Islet of Langerhans (tissue), 1 donor: ENCODE measurements around the gene SMKR1.
"Not testable (repeated sequence)": the region's sequence is repeated elsewhere in the genome, so short reads cannot be mapped to it uniquely, and the experiment has no call there.

Experiments used
- FAIRE-seq: peaks from one replicate; lab custom pipeline; 2011; peaks lifted over from hg19 to GRCh38; lab: Jason Lieb, UNC

Gene SMKR1

DNA sequence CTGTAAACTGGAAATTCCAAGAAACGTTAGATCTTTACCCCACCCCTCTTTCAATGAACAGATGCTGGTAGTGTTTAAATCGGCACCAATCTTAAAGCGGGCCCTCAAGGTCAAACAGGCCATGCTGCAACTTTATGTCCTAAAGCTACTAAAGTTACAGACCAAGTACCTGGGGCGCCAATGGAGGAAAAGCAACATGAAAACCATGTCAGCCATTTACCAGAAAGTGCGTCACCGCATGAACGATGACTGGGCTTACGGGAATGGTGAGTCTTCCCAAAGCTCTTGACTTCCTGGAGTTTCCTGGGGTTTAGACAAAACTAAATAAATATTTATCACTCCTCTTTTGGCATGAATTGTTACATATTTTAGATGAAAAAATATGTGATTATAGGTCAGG, 19.6 kb upstream of the SMKR1 start:
- FAIRE-seq = no peak

DNA sequence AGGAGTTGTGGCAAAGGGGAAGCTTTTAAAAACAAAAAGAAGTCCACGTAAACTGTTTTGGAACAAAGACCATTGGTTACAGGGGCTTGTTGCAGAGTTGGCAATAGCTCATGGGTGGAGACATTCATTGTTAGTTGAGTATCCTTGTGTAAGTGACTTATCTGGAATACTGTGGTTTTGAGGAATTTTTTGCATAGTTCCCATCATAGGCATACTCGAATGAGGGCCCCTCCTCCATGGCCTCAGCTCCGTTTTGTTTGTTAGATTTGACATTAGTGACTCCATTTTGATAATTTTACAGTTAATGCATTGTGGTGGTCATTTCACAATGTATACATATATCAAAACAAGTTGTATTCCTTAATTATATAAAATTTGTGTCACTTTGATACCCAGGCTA, 12.8 kb upstream of the SMKR1 start:
- FAIRE-seq = no peak

DNA sequence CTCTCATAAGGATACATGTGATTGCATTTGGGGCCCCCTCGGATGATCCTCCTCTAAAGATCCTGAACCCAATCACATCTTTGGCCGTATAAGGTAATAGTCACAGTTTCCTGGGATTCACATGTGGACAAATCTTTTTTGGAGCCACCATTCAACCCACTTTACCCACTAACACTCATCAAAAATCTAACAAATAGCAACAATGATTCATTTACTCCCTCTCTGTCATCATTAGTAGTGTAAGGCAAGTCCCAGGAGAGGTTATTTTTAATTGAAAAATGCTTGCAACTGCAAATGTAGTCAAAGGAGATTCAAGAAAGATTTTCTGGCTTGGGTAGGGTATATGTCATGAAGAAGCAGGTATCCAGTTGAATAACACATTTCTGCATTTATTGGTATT, 9.9 kb upstream of the SMKR1 start:
- FAIRE-seq = no peak

DNA sequence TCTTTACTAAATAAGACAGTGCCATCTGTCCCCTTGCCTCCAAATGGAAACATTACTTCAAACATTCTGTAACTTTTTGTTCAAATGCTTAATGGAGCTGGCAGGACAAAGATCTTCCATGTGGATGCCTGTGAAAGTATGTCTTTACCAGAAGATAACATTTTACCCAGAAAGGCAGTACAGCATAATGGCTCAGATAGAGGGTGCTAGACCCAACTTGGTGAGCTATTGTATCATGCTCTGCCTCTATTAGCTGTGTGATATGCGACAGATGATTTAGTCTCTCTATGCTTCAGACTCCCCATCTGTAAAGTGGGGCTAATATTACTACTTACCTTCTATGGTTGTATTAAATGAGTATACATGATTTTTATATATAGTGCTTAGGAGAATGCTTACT, 8.8 kb upstream of the SMKR1 start:
- no peak for FAIRE-seq

DNA sequence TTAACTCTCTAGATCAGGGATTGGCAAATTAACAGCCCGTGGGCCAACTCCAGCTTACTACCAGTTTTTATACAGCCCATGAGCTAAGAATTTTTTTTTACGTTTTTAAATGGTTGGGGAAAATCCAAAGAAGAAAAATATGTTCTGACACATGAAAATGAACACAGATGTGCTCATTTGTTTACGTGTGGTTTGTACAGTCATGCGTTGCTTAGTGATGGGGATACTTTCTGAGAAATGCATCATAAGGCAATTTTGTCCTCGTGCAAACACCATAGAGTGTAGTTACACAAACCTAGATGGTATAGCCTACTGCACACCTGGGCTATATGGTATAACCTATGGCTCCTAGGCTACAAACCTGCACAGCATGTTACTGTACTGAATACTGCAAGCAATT, 8.3 kb upstream of the SMKR1 start:
- no peak for FAIRE-seq

DNA sequence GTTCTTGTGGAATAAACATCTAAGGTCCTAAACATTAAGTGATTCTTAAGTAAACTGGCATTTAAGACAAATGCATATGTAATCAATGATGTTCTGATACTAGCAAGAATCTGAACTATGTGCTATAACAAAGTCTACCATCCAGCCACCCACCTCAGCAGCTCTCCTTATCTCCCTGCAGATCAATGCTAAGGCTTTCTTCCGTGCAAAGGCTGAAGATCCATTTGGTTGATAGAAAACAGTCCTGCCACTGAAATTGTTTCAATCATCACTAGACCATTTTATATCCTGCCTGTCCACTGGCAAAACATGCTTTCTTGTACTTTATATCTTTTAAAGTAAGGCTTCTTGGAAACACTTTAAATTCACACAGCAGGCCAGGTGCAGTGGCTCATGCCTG, 6.3 kb upstream of the SMKR1 start:
- no peak for FAIRE-seq

DNA sequence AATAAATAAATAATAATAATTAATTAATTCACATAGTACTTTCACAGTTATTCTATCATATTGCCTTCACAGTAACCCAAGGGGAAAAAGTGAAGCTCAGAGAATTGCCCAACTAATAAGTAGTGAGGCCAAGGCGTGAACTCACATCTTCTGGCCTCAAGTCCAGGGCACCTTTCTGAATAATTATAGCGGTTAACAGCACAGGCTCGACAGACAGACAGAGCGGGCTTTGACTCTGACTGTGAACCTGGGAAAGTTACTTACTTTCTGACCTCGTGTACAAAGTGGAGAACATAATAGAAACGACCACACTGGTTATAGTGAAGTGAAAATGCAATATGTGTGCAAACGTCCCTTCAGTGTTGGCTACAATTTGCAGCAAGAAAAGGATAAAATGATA, 5.7 kb upstream of the SMKR1 start:
- no peak for FAIRE-seq

DNA sequence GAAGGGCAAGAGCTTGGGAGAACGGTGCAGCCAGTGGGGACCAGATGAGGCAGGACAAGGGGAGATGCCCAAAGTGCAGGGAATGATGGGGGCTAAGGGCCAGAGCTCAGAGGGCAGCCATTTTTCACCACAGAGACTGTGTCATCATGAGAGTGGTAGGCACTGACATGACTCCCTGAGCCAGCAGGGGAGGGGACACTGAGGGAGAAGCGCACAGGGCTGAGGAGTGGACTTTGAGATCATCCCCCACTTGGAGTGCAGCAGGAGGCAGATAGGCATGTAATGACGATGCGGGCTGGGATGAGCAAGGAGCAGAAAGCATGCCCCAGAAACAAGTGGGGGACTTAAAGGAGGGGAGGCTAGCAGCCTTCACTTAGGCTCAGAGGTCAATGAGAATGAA, 5.2 kb upstream of the SMKR1 start:
- no peak for FAIRE-seq

DNA sequence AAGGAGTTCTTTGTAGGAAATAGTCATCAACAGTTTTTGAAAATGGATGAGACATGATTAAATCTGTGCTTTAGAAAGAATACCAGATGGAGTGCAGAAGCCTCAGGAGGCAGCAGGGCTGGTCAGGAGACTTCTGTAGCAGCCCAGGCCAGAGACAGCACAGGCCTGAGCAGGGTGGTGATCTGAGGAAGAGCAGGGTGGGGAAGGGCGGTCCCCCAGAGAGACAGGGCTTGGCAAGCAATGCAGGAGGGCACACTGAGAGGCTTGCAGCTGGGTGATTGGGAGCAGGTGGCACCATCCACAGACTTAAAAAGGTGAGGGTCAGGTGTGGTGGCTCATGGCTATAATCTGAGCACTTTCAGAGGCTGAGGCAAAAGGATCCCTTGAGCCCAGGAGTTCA, 4.3 kb upstream of the SMKR1 start:
- no peak for FAIRE-seq

DNA sequence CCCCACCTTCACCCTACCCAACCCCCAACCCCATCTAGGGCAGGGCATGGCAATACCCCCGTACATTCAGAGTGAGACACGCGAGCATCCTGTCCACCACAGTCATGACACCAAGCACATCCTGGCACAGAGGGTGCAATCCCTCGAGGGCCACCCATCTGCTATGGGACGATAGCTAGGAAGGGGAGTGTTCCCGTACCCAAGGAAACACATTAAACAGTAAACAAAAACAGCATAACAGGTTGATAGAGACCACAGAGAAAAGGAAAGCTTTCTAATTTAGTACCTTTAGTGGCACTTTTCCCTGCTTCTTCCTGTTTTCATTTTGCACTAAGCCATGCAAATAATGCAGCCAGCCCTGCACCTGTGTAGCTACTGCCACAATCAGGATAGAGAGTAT, 2.3 kb upstream of the SMKR1 start:
- FAIRE-seq = no peak

DNA sequence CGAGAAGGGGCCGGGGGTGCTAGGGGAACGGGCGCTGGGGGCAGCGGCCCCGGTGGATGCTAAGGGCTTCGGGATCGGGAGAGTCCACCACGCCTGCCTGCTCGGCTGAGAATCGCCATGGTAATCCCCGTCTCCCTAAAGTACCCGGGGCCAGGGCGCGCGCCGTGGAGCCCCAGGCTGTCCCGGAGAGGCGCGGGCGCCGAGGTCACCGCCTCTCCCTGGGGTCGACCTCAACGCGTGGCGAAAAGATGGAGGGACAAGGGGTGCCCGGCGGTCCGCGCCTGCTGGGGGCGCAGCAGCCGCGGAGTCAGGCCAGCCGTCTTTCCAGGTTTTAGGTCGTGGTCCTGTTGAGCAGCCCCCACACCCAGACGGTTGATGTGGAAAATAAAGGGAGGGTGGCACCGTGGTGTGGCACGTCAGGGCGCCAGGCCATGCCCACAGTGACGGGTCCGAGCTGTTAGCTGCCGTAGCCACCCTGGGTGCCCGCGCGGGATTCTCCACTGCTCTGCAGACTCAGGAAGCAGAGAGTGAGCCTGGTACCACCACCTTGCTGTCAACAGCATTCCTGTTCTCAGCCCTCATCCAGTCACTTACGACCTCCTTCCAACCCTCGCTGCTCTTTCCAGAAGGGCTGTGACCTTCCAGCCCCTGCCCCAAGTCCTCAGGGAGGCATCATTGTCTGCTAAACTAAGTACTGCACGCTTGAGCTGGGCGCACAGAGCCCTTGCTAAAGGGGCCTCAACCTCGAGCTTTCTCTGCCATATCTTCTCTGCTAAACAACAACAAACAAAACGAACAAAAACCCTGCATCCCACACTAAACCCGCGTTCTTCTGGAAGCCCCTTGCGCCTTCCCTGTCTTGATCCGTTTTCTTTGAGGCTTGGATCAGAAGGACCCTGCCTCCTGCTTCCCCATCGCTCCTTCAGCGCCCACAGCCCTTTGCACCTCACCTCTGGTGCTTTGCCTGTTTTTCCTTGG, 666 bp downstream of the SMKR1 start:
- no peak for FAIRE-seq

DNA sequence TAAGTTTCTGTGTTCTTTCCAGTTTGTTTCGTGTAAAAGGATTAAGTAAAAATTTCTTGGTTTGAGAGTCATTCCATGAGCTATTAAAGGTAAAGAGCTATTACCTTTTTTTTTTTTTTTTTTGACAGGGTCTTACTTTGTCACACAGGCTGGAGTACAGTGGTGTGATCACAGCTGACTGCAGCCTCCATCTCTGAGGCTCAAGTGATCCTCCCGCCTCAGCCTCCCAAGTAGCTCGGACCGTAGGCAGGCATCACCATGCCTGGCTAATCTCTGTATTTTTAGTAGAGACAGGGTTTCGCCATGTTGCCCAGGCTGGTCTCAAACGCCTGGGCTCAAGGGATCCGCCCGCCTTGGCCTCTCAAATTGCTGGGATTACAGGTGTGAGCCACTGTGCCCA, 1.4 kb downstream of the SMKR1 start:
- FAIRE-seq = no peak

DNA sequence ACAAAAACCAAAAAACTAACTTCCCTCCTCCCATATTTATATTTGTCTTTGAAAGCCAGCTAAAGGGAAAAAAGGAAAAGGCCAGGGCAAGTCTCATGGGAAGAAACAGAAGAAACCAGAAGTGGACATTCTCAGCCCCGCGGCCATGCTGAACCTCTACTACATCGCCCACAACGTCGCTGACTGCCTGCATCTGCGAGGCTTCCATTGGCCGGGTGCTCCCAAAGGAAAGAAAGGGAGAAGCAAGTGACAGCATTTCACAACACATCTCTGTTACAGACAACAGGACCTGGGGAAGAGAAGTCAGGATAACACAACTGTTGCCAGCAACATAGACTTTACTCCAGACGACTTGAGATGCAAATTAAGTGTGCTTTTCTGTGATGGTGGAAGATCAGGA, 9.9 kb downstream of the SMKR1 start:
- no peak for FAIRE-seq

DNA sequence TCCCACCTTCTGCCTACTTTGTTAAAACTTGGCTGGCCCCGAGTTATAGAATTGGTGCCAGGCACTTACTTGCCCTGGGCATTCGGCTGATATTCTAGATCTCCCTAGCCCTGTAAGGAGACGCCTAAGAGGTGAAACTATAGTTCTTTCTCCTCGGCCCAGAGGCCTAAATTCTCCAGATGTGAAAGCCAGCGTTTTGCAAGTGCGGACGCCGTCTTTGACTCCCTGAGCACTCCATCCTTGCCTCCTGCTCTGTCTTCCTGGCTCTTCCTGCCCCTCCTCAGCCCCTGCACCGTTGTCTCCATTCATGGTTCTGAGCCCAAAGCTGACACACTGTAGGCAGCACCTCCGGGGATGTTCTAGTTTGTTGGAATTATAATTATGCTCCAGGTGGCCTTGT, 11.2 kb downstream of the SMKR1 start:
- FAIRE-seq = no peak

DNA sequence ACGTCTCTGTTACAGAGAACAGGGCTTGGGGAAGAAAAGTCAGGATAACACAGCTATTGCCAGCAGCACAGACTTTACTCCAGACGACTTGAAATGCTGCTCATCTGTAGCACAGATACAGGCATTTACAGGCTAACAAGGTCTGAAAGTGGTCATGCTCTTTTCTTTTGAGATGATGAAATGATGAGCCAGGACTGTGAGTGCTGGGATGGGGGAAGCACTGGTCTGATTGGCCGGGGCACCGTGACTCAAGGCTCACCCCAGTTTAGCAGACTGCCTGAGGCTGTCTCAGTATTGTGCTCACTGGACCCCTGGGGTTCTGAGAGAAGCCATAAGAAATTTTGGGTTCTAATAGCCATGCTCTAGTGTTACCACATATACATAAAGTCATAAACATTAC, 12.4 kb downstream of the SMKR1 start:
- FAIRE-seq = no peak

DNA sequence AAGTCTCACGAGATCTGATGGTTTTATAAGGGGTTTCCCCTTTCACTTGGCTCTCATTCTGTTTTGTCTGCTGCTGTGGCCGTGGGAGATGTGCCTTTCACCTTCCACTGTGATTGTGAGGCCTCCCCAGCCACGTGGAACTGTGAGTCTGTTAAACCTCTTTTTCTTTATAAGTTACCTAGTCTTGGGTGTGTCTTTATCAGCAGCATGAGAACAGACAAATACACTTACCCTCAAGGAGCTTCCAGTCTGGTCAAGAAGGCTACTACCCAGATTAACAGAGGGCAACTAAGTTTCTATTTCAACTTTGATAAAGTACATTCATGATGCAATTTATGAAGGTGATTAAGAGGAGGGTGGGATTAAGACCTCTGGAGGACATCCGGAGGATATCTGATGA, 13.1 kb downstream of the SMKR1 start:
- no peak for FAIRE-seq

DNA sequence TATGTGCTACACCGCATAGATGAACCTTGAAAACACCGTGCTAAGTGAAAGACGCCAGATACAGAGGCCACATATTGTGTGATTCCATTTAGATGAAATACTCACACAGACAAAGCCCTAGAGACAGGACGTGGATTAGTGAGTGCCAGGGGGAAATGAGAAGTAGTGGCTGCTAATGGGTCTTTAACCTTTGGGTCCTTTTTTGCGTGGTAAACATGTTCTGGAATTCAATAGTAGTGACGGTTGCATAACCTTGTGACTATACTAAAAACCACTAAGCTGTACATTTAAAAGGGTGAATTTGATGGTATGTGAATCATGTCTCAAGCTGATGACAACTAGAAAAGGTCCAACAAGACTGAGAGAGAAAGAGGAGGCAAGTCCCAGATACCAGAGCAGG, 15.6 kb downstream of the SMKR1 start:
- no peak for FAIRE-seq

DNA sequence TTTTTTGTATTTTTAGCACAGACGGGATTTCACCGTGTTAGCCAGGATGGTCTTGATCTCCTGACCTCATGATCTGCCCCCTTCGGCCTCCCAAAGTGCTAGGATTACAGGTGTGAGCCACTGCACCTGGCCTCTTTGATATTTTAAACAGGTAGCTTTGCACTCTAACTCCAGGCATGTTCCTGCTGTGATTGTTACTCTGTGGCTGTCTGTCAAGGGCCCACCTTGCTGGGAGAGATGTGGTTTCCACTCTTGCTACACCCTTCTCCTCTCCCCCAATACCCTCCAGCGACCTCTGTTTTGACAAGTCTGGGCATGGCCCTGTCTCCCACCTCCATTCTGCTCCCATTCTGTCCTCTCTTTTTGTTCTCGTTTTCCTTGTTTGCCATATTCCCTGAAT, 17.1 kb downstream of the SMKR1 start:
- no peak for FAIRE-seq

DNA sequence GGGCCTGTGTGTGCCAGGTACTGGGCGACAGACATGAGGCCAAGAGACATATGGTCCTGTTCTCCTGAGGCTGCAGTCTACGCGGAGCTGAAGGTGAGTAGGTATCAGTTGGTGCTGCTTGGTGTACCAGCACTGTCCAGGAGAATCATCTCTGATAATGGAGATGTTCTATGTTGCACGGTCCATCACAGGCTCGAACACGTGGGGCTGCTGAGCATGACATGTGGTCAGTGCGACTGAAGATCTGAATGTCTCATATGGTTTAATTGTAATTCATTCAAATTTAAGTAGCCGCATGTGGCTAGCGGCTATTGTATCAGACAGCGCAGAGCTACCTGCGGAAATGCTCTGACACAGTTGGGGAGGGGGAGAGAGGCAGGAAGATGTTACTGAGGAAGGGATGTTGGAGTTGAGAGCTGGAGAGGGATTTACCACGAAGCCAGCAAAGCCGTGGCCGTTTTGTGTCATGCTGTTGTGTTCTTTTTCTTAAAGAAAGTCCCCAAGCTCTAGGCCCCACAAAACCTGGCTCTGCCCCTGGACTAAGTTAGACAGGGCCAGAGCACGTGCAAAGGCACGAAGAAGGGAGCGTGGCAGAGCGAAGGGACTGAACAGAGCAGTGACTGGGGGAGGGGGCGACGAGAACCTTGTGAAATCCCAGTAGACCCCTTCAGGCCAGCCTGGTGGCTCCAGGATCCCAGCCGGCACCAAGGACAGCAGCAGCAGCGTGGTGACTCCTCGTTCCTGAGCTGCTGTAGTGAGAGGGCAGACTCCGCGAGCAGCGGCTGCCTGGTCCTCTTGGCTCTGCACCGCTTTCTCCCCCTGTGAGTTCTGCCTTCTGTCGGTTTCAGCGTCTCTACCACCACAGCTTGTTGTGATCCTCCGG, 20.0 kb downstream of the SMKR1 start:
- FAIRE-seq = no peak

DNA sequence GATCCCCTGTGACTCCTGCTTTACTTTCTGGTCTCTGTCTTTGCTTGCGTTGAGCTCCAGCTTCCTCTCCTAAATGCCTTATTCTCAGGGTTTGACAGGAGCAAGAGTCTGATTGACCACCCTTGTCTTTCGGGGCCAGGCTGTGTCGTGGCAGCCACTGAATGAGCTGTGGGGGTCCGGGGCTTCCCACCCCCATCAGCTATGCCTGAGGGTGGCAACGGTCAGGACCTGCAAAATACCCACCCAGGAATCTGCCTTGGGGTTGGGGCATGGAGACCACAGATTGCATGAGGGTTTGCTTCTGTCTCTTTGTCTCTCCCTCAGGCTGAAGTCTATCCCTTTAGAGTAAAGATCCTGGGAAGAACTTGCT, 20.6 kb downstream of the SMKR1 start:
- FAIRE-seq = no peak

DNA sequence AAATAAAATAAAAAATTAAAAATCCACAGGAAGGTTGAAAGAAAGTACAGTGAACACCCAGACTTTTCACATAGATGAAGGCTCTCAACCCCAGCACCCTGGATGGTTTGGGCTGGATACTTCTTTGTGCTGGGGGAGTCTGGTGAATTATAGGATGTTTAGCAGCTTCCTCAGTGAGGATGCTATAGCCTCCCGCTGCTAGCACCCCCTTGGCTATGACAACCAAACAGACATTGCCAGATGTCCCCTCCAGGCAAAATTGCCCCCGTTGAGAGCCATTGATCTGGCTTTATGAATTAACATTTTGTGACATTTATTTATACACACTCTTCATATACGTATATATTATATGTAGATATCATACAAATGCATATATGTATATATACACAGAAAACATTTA, 21.6 kb downstream of the SMKR1 start:
- FAIRE-seq = no peak

DNA sequence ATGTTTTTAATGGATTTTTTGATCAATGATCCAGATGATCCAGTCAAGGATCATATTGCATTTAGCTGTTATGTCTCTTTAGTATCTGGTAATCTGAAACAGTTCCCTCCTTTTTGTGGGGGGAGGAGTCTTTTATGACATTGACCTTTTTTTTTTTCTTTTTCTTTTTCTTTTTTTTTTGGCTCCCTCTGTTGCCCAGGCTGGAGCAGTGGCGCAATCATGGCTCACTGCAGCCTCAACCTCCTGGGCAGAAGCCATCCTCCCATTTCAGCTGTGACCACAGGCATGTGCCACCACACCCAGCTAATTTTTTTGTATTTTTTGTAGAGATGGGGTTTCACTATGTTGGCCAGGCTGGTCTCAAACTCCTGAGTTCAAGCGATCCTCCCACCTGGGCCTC, 22.1 kb downstream of the SMKR1 start:
- FAIRE-seq = not testable (repeated sequence)

DNA sequence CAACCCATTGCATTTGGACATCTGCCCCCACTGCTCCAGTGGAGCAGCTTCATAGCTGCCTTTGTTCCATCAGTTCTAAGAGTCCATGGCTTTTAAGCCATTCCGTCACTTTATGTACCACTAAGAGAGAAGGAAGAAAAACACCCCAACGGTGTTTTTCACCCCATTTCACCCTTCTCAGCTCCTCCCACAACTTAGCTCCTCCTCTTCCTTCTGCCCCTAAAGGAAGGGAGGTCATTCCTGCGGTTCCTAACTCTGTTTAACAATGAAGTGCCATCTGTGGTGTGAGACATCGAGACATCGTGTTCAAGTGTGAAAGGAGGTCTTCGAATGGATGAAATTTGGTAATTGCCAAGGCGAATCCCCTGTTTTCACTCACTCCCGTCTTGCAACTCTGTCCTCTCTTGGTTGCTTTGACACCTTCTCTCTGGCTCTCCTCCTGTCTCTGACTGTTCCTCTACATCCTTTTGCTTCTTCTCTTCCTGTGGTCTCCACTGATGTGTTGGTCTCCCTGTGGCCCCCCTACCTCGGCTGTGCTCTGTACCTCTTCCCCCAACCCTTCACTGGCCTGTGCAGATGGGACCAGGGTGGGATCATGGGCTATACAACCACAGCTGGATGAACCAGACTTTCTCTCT, 23.0 kb downstream of the SMKR1 start:
- no peak for FAIRE-seq
